ENCODE measurements around the gene BANP. TPM values are rescaled to one million over a fixed set of nuclear protein-coding genes. Genes with fewer than 3 reads are reported as not detected.

The BANP gene
- total RNA-seq, 1 experiment from 2014 or later: 22.6 TPM

- no peak for ATAC-seq
- H3K4me1 ChIP-seq (ENCODE audit: control insufficient read depth, insufficient read depth, low read length): no peaks in the 10 kb centered on the region
- no peak overlapping the region for H3K27ac ChIP-seq (ENCODE audit: low read length)
- POLR2A ChIA-PET: no interaction called here
- CTCF ChIA-PET: no interaction called here
- in situ Hi-C loops (cut with HindIII; ENCODE audit: low pct_unique_long_range_greater_than_20kb, low sequenced_read_pairs) (no loop called here), intact Hi-C loops (cut with micrococcal nuclease; ENCODE audit: unreplicated experiment) (no loop called here)
- H3K27me3 ChIP-seq (ENCODE audit: control insufficient read depth, insufficient read depth, low read length): no peaks in the 10 kb centered on the region
- H3K9me3 ChIP-seq (ENCODE audit: control insufficient read depth, insufficient read depth, low read depth, low read length): no peaks in the 10 kb centered on the region
- no TSS peak for BruUV-seq (replicated peaks)
- DNase-seq (ENCODE audit: low read depth, low spot score): no peak
- no peak overlapping the region for H3K4me3 ChIP-seq (ENCODE audit: low read depth in 2 of 2, low read length in 2 of 2)
- TF ChIP-seq TCF7L2 (IDR thresholded peaks at IDR 0.05; ENCODE audit: low read depth, low read length) (no peak), POLR2AphosphoS5 (IDR thresholded peaks at IDR 0.05; ENCODE audit: low read depth, low read length) (no peak), SIN3A (IDR thresholded peaks at IDR 0.05; ENCODE audit: borderline replicate concordance, insufficient read depth, low read depth, low read length) (no peak), CTCF (IDR thresholded peaks at IDR 0.05) (no peak), REST (IDR thresholded peaks at IDR 0.05; ENCODE audit: insufficient read depth in 1 of 2, low read depth in 2 of 2, low read length in 1 of 2) (no peak)
- H3K36me3 ChIP-seq (ENCODE audit: control insufficient read depth, insufficient read depth, low read length): no peaks in the 10 kb centered on the region
These were observed 121.4 kb downstream of the BANP start for GRCh38 chr16:88072571-88073001.

GRCh38 chr16:88073201-88073721 is 122.0 kb downstream of the BANP start:
- no peaks in the 10 kb centered on the region for H3K36me3 ChIP-seq (ENCODE audit: control insufficient read depth, insufficient read depth, low read length)
- no peak for TF ChIP-seq SIN3A (IDR thresholded peaks at IDR 0.05; ENCODE audit: borderline replicate concordance, insufficient read depth, low read depth, low read length)
- no peak for TF ChIP-seq POLR2AphosphoS5 (IDR thresholded peaks at IDR 0.05; ENCODE audit: low read depth, low read length)
- TF ChIP-seq REST (IDR thresholded peaks at IDR 0.05; ENCODE audit: insufficient read depth in 1 of 2, low read depth in 2 of 2, low read length in 1 of 2): no peak
- TF ChIP-seq TCF7L2 (IDR thresholded peaks at IDR 0.05; ENCODE audit: low read depth, low read length): no peak
- no peak overlapping the region for H3K4me3 ChIP-seq (ENCODE audit: low read depth in 2 of 2, low read length in 2 of 2)
- ATAC-seq (no peak), DNase-seq (ENCODE audit: low read depth, low spot score) (no peak)
- in situ Hi-C loops (cut with HindIII; ENCODE audit: low pct_unique_long_range_greater_than_20kb, low sequenced_read_pairs): no loop called here
- CTCF ChIA-PET: no interaction called here
- H3K9me3 ChIP-seq (ENCODE audit: control insufficient read depth, insufficient read depth, low read depth, low read length): no peaks in the 10 kb centered on the region
- no peaks in the 10 kb centered on the region for H3K27me3 ChIP-seq (ENCODE audit: control insufficient read depth, insufficient read depth, low read length)
- BruUV-seq (replicated peaks): no TSS peak
- no peak overlapping the region for H3K27ac ChIP-seq (ENCODE audit: low read length)
- POLR2A ChIA-PET: no interaction called here
- no peaks in the 10 kb centered on the region for H3K4me1 ChIP-seq (ENCODE audit: control insufficient read depth, insufficient read depth, low read length)
- intact Hi-C loops (cut with micrococcal nuclease; ENCODE audit: unreplicated experiment): no loop called here
